Activated gamma-delta T cell treated with Interleukin-2 at 50 U/mL for 16 hours (primary cell): ENCODE measurements around the gene PDE8B.

Experiments used
- DNase-seq: peaks from one replicate; pipeline ENCODE4 v3.0.0-alpha.2; 2020

The PDE8B gene

DNA sequence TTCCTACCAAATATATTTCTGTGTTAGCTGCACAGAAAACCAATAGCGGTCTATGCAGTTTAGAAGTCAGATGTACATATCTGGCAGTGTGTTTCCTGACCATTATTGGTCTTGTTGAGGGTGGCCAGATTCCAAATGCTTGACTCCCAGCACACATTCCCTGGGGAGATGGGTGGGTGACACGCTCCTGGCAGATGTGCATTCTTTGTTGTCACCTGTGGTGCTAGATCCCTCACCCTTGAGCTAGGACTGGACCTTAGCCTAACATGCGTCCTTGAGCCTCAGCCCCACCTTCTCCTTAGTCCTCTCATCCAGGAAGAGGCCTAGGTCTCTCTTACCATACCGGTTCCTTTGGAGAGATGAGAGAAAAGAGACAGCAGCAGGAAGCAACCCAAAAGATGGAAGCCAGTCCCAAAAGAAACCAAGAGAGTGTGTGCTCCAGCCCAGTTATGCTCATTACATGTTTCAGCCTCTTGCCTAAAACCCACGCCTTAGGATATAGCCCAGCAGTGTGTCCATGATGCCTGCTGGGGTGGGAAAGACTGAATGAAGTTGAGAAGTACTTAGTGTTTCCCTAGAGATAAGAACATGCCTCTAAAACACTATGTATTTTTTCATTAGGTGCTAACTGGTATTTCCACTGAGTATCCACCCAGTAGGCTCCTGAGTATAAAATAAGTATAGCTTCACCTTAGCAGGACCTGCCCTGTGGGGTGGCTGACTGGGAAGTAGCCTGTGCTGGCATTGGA, 116.7 kb downstream of the PDE8B start:
- DNase-seq = no peak

DNA sequence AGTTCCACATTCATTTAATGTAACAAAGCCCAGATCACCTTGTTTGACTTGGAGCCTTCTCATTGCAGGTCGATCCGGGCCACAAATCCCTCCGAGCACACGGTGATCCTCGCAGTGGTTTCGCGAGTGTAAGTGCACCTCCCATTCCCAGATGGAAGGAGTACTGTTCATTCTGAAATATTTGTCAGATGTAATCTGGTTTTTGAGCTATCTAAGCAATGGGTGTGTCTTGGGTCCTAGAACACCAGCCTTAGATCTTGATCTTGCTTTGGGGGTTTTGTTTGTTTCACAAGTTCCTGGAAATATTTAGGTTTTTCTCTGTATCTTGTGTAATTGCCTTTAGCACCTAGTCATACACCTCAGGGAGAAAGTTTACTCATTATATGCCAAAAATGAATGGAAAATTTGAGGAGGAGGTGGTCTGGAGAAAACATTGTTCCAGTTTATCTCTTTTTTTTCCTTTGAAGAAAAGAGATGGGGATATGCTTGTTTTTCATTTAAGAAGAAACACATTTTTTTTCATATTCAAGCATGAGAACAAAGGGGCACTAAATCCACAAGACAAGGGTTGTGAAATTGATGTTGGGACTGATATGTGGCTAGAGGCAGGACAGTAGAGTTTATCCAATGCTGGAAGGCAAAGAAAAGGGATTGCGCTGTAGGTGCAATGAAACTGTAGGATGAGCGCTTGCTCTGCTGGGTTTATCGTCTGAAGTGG, 118.6 kb downstream of the PDE8B start:
- DNase-seq = no peak

- DNase-seq = no peak
Observed at GRCh38 chr5:77329664-77330430, 119.4 kb downstream of the PDE8B start.

GRCh38 chr5:77333036-77333435, 122.6 kb downstream of the PDE8B start:
- no peak for DNase-seq

GRCh38 chr5:77333451-77334123, 123.1 kb downstream of the PDE8B start:
- no peak for DNase-seq

DNA sequence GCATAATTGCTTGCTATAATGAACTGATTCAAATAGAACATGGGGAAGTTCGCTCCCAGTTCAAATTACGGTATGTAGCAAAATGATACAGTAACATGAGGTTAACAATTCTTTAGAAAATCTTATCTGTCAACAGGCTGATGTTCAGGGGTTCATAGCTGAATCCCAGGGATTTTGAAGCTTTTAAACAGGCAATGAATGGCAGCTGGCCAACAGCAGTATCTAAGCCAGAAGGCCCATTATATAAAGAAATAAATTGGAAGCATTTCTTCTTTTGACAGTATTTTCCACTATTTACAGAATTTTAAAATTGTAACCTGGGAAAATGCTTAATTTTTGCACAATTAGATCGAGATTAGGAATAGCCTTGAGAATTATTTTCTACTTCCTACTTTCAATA, 126.8 kb downstream of the PDE8B start:
- DNase-seq = no peak

GRCh38 chr5:77337686-77338085, 127.2 kb downstream of the PDE8B start:
- DNase-seq = no peak

DNA sequence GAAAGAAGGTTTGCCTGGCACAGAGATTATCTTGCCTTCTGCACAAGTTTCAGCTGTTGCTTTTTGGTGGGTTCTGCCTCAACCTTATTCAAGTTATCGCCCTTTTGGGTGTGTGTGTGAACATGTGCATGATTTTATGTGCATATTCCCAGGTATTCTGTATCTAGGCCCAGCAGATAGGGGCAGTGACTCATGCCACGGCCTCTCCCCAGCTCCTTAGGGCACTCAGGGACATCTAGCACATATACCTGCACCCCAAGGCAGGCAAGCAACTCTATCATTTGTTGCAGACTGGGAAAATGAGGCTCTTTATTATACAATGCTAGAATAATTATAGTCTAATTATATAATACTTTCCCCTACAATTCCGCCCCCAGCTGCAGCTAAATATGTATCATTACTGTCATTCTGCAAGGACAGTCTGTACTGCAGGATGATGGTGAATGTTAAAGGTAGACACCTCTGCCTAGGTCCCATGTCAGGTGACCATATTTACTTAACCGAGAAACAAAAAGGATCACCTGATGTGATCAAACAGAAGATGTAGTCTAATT, 128.9 kb downstream of the PDE8B start:
- no peak for DNase-seq

GRCh38 chr5:77343165-77343564, 132.7 kb downstream of the PDE8B start:
- DNase-seq = no peak

DNA sequence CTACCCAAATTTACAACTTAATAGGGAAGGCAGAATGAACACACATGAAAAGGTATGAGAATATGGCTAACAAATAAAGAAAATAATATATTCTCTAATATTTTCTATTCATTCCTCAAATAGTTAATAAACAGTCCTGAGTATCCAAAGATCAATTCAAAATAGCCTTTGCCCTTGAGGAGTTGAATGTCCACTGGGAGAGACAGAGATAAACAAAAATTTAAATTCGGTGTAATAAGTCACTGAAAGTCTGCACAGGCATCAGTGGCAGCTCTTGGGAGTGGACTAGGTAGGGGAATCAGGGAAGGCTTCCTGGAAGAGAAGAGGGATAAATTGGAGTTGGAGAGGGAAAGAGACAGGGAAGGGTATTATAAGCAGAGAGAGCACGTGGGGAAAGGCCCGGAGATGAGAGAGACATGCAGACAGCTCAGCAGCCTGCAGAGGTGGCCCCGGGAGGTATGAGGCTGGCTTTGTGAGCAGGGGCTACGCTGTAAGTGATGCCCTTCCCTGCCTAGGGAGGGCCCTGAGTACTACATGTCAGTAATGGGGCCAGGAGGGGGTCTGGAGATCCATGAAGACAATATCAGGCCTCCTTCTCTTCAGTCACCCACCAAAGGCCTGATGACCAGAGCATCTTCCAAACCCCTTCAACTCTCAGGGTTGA, 137.1 kb downstream of the PDE8B start:
- no peak for DNase-seq

DNA sequence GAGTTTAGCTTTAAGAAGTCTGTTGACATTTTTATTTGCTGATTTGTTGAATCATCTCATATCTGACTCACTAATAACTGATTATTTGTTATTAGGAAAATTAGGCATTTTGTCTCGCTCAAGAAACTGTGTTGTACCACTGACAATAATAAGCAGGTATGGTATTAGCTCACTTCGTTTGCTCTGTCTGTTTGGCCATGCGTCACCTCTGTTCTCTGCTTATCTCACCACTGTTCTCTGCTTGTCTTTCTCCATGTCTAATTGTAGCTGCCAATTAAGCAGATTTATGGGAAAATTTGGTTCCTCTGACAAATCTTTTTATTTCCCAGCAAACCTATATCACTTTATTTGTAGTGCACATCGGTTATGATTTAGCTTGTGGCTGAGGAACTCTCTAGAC, 142.8 kb downstream of the PDE8B start:
- DNase-seq = no peak

DNA sequence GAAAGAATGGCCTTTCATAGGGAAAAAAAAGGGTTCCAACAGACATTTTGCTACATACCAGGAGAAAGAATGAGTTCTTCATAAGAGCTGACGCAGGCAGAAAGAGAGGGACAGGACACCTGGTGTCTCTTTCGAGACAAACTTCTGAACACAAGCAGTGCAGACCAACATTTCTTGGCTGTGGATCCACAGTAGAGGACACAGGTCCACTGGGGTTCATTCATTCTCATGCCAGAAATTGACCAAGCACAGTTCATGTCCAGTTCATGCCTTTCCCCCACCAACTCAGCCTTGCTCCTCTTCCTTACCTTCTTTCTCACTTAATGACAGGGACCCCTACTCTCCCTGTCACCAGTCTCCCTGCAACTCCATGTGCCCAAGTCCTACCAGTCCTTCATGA, 144.0 kb downstream of the PDE8B start:
- DNase-seq = no peak

DNA sequence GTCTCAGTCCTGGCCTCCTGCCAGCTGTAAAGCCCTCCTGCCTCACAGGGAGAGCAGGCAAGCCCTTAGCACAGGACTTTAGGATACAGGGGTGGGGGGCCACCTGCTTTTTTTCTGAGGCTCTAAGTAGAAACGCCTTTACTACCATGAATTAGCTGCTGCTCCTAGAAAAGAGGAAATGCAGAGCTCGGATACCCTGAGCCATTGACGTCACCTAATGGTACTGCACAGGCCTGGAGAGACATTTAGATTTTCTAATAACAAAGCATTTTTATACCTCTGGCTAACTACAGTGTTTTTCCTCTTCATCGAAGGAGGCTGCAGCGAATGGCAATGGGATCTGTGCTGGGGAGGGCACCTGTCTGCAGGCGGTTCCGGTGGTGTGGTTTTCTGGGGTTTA, 144.6 kb downstream of the PDE8B start:
- DNase-seq = no peak

DNA sequence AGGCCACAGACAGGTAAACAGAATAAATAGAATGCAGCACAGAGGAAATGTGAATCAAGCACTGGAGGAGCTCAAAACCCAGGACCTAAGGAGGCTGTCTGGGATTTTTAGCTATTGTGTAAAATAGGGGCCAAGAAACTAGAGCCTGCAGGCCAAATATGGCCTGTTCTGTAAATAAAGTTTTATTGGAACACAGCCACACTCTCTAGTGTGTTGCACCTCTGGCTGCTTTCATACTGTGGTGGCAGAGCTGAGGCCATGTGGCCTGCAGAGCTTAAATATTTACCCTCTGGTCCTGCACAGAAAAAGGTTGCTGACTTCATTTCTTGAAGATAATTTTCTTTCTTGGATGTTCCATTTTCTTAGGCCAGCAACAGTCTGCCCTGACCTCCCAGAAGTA, 145.3 kb downstream of the PDE8B start:
- no peak for DNase-seq

DNA sequence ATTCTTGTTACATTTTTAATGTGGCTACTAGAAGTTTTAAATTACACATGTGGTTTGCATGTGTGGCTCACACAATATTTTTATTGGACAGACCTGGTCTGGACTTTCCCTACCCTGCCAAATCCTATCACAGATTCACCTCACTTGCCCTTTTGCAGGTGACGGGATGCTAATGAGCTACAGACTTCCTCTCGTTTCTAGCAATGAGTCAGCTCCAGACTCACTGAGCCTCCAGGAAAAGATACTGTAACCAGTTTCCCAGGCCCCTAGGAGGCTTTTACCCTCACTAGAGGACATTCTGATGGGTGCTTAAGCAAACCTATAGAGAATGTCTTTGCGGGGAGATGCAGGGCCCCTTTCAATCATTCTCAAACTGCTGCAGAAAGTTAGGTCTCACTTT, 146.3 kb downstream of the PDE8B start:
- DNase-seq = no peak

DNA sequence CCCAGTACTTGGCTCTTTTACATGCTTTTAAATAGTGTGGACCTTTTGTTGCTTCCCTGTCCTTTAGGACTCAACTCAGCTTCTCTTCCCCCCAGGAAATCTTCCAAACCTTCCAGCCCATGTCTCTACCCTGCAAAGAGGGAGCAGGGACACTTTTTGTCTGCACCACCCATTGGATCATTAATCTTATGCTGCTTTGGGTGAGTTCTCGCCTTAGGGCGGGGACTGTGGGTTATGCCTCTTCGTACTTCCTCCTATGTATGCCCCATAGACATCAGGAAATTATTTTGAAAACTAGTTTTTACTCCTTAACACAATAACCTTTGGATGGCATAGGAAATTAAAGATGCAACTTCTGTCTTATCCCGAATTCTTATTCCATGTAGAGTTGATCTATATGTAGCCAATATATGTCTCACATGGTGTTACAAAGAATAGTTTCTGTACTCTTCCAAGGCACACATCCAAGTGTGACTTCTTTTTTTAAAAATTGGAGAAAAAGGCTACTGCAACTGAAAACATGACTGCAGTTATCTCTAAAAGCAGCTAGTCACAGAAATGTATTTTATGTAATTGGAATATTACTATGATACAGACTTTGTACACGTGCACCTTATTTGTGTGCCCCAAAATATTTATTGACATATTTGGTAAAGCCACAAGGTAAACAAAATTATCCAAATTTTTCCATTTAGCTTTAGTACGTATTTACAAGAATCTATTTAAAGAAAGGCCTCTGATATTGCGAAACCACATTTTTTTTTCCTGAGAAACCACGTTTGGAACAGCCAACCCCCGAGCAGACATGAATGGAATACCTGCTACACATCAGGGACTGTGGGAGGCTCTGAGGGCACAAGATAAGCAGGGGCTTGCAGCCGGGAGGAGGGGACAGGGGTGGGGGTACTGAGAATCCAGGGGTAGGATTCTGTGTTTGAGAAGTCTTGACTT, 148.1 kb downstream of the PDE8B start:
- DNase-seq = no peak

DNA sequence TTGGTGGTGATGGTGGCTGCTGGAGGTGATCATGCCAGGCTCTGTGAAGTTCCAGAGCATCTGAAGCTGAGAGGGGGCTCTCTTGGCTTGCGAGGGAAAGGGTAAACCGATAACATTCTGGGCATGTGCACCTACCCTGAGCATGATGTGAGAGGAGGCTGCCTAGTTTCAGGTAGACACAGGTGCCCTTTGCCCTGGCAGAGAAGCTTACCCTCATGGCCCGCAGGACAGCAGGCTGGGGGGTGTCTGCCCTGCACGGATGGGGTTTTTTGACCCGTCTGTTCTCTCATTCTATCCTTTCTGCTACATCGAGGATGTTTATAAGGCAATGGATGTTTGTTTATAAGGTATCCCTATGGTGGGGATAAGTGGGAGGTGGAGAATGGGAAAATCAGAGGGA, 148.8 kb downstream of the PDE8B start:
- DNase-seq = no peak

- DNase-seq = no peak
Observed at GRCh38 chr5:77360381-77360780, 149.9 kb downstream of the PDE8B start.

DNA sequence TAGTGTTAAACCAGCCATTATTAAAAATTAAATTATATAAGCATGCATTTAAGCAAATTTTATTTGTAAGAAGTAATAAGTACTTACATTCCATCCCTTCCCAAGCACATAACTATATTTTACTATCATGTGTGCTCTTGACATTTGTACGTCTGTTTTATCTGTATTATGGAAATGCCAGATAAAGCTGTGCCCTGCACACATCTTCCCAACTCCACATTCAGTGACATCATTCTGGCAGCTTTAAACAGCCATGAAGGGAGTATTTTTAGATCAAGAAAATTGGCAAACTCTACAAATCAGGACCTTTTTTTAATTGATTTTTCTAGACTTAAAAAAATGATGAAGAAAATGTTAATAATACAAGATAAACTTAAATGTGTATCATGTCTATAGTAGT, 150.5 kb downstream of the PDE8B start:
- no peak for DNase-seq

DNA sequence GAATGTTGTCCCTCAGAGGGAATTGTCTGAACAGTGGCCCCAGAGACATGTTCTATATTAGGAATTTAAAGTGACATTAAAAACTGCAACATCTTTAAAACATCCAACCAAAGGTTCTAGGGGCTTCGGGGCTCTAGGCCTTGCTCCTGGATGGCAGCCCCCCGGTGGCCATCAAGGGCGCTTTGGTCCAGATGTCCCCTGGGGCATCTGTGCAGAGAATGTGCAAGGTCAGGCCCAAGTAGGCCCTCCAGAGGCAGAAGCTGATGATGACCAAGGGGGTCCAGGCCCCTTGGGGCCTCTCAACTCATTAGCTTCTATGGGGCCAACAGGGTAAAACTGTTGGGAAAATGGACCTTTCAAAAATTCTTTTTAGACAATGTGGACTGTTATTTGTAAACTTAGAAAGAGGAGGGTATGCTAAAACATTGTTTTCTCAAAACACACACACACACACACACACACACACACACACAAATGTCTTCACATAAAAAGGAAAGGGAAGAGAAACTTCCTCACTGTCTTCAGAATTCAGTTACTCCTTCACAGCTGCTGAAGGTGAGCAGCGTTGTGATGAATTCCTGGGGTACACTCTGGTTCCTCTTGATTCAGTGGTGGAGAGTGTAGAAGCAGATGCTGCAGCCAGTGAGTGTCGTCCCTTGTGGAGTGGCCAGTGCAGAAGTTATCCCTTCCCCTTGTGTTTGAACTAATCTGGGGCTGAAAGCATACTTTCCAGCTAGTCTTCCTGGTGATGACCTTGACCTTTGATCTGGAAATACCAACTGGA, 156.4 kb downstream of the PDE8B start:
- no peak for DNase-seq
